BLaER1 treated with 17β-estradiol and CSF1 and Interleukin-3, amounts not matched to agents 10 nM and 100 nM (cell line): ENCODE data around the gene MGAT4C.

Experiments used
- H3K27ac ChIP-seq, 11 experiments: shearing (Covaris generic); formaldehyde crosslinking; 2 replicates each; pipeline ENCODE4 v1.8.1; 2022
- H3K27me3 ChIP-seq, 11 experiments: shearing (Covaris generic); formaldehyde crosslinking; 2 replicates each; pipeline ENCODE4 v1.8.1; 2022
- H3K36me3 ChIP-seq, 11 experiments: shearing (Covaris generic); formaldehyde crosslinking; 2 replicates each; pipeline ENCODE4 v1.8.1; 2022
- H3K4me1 ChIP-seq, 10 experiments: shearing (Covaris generic); formaldehyde crosslinking; 2 replicates each; pipeline ENCODE4 v1.8.1; 2022
- H3K4me2 ChIP-seq, 11 experiments: shearing (Covaris generic); formaldehyde crosslinking; 2 replicates each; pipeline ENCODE4 v1.8.1; 2022
- H3K4me3 ChIP-seq, 10 experiments: shearing (Covaris generic); formaldehyde crosslinking; 2 replicates each; pipeline ENCODE4 v1.8.1; 2022
- H3K9ac ChIP-seq, 11 experiments: shearing (Covaris generic); formaldehyde crosslinking; 2 replicates each; pipeline ENCODE4 v1.8.1; 2022
- H3K9me3 ChIP-seq, 11 experiments: shearing (Covaris generic); formaldehyde crosslinking; replicated peaks in 1 of 11; 2 replicates each; pipeline ENCODE4 v1.8.1; 2022
- H4K20me1 ChIP-seq, 11 experiments: shearing (Covaris generic); formaldehyde crosslinking; 2 replicates each; pipeline ENCODE4 v1.8.1; 2022
- Cebpa-rat ChIP-seq, 11 experiments: shearing (Covaris generic); IDR thresholded peaks; 2 replicates each; pipeline ENCODE4 v1.8.1; 2022

The MGAT4C gene

DNA sequence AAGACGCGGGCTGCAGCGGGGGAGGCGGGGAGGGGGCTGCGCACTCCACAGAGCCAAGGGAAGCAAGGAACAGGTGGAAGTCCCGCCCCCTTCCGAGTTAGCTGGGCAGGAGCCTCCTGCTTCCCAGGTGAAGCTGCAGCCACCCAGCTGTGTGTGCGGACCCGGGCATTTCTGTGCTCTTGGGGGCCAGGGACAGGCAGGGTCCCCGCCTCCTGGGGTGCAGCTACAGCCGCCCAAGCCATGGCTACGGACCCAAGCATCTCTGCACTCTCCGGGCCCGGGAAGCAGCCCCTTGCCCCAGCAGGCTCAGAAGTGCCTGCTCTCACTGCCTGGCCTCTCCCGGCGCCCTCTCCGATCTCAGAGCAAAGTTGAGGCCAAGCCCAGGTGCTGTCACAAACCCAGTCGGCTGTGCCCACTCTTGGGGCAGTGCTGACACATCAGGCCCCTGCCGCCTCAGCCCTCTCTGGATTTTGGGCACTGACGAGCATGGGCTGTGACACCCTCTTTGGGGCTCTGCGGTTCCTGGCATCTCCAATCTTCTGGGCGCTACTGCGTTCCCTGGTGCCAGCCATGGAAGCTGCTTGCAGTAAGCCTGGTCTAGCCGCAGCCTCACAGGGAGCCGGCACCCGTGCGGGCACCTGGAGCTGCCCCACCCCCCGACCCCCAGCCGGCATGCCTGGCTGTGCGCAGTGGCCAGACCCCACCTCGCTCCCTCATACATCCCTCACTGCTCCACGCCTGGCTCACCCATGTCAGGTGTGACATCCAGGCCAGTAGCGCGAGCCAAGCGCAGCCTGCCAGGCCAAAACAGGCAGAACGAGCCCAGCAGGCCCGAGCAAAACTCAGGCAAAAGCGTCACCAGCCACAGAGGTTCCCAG is 8.5 kb upstream of the MGAT4C start:
- no peak overlapping the region for H3K4me2 ChIP-seq
- no peak overlapping the region for H3K9ac ChIP-seq
- H3K36me3 ChIP-seq, result no peaks in the 10 kb centered on the region
- H3K9me3 ChIP-seq, result peaks cover 0 to 9% (median 4%) of the 10 kb centered on the region in 11 experiments; a peak in 6 of 22 replicates
- H3K4me1 ChIP-seq, result peaks cover 0 to 10% (median 0%) of the 10 kb centered on the region in 10 experiments; a peak in 3 of 20 replicates
- no peak for TF ChIP-seq Cebpa-rat (IDR thresholded peaks at IDR 0.05)
- no peaks in the 10 kb centered on the region for H4K20me1 ChIP-seq
- no peak overlapping the region for H3K27ac ChIP-seq
- H3K27me3 ChIP-seq, result no peaks in the 10 kb centered on the region
- no peak overlapping the region for H3K4me3 ChIP-seq

- Histone ChIP-seq H3K9me3 (peaks cover 0 to 9% (median 4%) of the 10 kb centered on the region in 11 experiments; a peak in 6 of 22 replicates), H3K4me3 (no peak overlapping the region), H3K9ac (no peak overlapping the region), H3K4me1 (peaks cover 0 to 10% (median 0%) of the 10 kb centered on the region in 10 experiments; a peak in 3 of 20 replicates), H4K20me1 (no peaks in the 10 kb centered on the region), H3K27me3 (no peaks in the 10 kb centered on the region), H3K27ac (no peak overlapping the region), H3K4me2 (no peak overlapping the region), H3K36me3 (no peaks in the 10 kb centered on the region)
- TF ChIP-seq Cebpa-rat (IDR thresholded peaks at IDR 0.05), result no peak
Measured at GRCh38 chr12:86261578-86261977, 5.4 kb upstream of the MGAT4C start.

GRCh38 chr12:86261142-86261541 is 5.0 kb upstream of the MGAT4C start:
- peaks cover 0 to 9% (median 4%) of the 10 kb centered on the region in 11 experiments; a peak in 6 of 22 replicates for H3K9me3 ChIP-seq

DNA sequence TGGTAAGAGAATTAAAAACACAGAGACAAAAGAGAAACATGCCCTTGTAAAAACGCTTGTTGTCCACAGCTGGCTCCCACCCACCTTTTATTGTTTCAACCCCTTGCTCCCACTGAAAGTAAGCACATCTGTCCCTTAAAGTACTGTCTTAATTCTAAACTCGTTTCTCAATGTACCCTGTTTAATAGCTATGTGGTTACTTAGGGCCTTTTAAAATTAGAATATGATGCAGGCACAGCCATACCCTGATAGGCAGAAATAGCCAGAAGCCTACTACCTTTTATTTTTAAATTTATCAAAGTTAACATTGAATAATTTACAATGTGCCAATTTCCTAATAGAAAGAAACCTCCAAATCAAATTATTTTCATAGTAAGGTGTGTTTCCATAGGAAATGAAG is 4.0 kb upstream of the MGAT4C start:
- Histone ChIP-seq H3K36me3 (no peaks in the 10 kb centered on the region), H3K27me3 (no peaks in the 10 kb centered on the region), H3K4me3 (no peak overlapping the region), H3K9me3 (peaks cover 0 to 9% (median 4%) of the 10 kb centered on the region in 11 experiments; a peak in 6 of 22 replicates), H3K4me1 (peaks cover 0 to 10% (median 0%) of the 10 kb centered on the region in 10 experiments; a peak in 3 of 20 replicates), H4K20me1 (no peaks in the 10 kb centered on the region), H3K4me2 (no peak overlapping the region), H3K27ac (no peak overlapping the region), H3K9ac (no peak overlapping the region)
- TF ChIP-seq Cebpa-rat (IDR thresholded peaks at IDR 0.05), result no peak

More at GRCh38 chr12:86261142-86261541, 5.0 kb upstream of the MGAT4C start:
- TF ChIP-seq Cebpa-rat (IDR thresholded peaks at IDR 0.05), result no peak
- H3K4me1 ChIP-seq, result peaks cover 0 to 10% (median 0%) of the 10 kb centered on the region in 10 experiments; a peak in 3 of 20 replicates
- no peak overlapping the region for H3K9ac ChIP-seq
- H3K4me2 ChIP-seq, result no peak overlapping the region
- no peak overlapping the region for H3K27ac ChIP-seq
- H3K4me3 ChIP-seq, result no peak overlapping the region
- no peaks in the 10 kb centered on the region for H3K27me3 ChIP-seq
- H3K36me3 ChIP-seq, result no peaks in the 10 kb centered on the region
- H4K20me1 ChIP-seq, result no peaks in the 10 kb centered on the region

- peaks cover 0 to 10% (median 0%) of the 10 kb centered on the region in 10 experiments; a peak in 3 of 20 replicates for H3K4me1 ChIP-seq
- no peaks in the 10 kb centered on the region for H3K36me3 ChIP-seq
Measured at GRCh38 chr12:86257134-86257533, 943 bp upstream of the MGAT4C start.

DNA sequence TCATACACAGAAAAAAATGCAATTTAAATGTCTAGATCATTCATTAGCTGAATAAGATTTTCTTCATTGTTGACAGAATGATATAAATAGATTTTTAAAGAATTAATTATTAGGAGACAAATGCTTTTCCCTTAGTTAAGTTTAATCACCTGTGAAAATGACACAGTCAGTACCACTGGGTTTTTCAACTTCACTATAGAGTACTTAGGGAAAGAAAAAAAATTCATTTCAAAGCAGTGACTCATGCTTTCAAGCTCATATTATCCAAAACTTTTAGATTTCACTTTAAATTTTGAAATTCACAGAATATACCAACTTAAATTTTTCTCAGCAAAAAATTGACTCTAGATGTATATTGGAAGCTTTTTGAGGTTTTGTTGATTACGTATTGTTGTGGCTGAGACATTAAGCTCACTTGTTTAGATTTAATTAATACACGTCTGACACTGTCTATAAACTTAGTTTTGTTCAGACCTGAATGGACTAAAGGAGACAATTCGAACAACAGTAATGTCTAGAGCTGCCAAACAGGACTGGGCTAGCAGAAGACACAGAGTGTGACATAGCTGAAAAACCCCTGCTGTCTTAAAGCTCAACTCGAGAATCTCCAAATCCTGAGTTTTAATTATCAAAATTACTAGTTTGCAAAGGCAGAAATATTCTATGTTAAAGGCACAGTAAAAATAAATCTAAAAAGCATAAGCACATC is 1.6 kb downstream of the MGAT4C start:
- TF ChIP-seq Cebpa-rat (IDR thresholded peaks at IDR 0.05), result no peak
- Histone ChIP-seq H4K20me1 (no peaks in the 10 kb centered on the region), H3K4me3 (no peak overlapping the region)

More at GRCh38 chr12:86257134-86257533, 943 bp upstream of the MGAT4C start:
- Histone ChIP-seq H3K4me2 (no peak overlapping the region), H3K9me3 (no peaks in the 10 kb centered on the region), H3K27ac (no peak overlapping the region), H3K4me3 (no peak overlapping the region), H4K20me1 (no peaks in the 10 kb centered on the region), H3K9ac (no peak overlapping the region), H3K27me3 (no peaks in the 10 kb centered on the region)
- TF ChIP-seq Cebpa-rat (IDR thresholded peaks at IDR 0.05), result no peak

DNA sequence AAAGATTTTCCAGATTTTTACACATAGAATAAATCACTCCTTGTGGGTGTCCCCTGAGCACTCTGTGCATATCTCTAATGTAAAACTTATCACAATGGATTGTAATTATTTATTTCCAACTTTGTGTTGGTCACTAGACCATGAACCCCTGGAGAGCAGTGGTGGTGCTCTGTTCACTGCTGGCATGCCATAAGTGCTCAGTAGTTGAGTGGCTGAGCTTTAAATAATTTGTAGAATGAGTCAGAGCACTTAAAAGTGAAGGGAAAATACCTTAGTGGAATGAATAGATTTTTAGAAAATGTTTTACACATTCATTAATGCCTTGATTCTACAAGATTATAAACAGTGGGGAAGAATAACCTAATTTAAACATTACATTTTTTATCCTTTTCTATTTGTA is 6.3 kb downstream of the MGAT4C start:
- no peak overlapping the region for H3K4me3 ChIP-seq

More for the DNA sequence above, 1.6 kb downstream of the MGAT4C start:
- Histone ChIP-seq H3K9ac (no peak overlapping the region), H3K36me3 (no peaks in the 10 kb centered on the region), H3K27me3 (no peaks in the 10 kb centered on the region), H3K4me2 (no peak overlapping the region), H3K9me3 (no peaks in the 10 kb centered on the region), H3K4me1 (peaks cover 0 to 8% (median 4%) of the 10 kb centered on the region in 10 experiments; a peak in 7 of 20 replicates), H3K27ac (no peak overlapping the region)

DNA sequence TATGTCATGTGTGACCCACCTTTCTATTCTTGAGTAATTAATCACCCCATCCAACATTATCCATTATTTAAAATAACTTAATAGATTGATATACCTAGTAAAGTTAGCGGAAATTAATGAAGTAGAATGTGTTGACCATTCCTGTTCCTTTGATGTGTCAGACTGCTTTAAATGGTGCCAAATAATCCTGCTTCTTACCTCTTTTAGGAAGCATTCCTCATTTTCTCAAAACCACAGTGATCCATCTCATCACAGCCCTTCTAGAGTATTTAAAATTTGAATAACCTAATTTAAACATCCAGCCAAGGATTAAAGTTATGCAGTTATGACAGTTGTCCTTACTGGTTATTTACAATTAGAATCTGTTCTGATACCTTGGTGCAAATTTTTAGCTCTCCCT is 6.9 kb downstream of the MGAT4C start:
- no peak for TF ChIP-seq Cebpa-rat (IDR thresholded peaks at IDR 0.05)
- Histone ChIP-seq H3K4me2 (peak overlapping the region in 2 of 11 experiments; percentile 19 to 45; a peak in 2 of 22 replicates), H3K36me3 (no peaks in the 10 kb centered on the region), H3K4me1 (peaks cover 0 to 19% (median 11%) of the 10 kb centered on the region in 10 experiments; a peak in 12 of 20 replicates), H3K9me3 (no peaks in the 10 kb centered on the region), H3K4me3 (no peak overlapping the region), H4K20me1 (no peaks in the 10 kb centered on the region), H3K9ac (no peak overlapping the region), H3K27me3 (no peaks in the 10 kb centered on the region), H3K27ac (no peak overlapping the region)

More for the DNA sequence above, 6.3 kb downstream of the MGAT4C start:
- H3K9ac ChIP-seq, result no peak overlapping the region
- no peaks in the 10 kb centered on the region for H3K27me3 ChIP-seq
- peak overlapping the region in 3 of 11 experiments; percentile 19 to 45 (median 33); a peak in 4 of 22 replicates for H3K4me2 ChIP-seq
- no peaks in the 10 kb centered on the region for H3K9me3 ChIP-seq
- H3K4me1 ChIP-seq, result peaks cover 0 to 19% (median 11%) of the 10 kb centered on the region in 10 experiments; a peak in 12 of 20 replicates
- TF ChIP-seq Cebpa-rat (IDR thresholded peaks at IDR 0.05), result no peak
- H4K20me1 ChIP-seq, result no peaks in the 10 kb centered on the region
- H3K27ac ChIP-seq, result no peak overlapping the region
- H3K36me3 ChIP-seq, result no peaks in the 10 kb centered on the region

GRCh38 chr12:86247871-86248270 is 8.3 kb downstream of the MGAT4C start:
- no peaks in the 10 kb centered on the region for H3K36me3 ChIP-seq
- no peaks in the 10 kb centered on the region for H3K27me3 ChIP-seq
- peak overlapping the region in 8 of 11 experiments; percentile 12 to 47 (median 40); a peak in 14 of 22 replicates for H3K4me2 ChIP-seq
- H3K9me3 ChIP-seq, result no peaks in the 10 kb centered on the region
- H3K4me3 ChIP-seq, result no peak overlapping the region
- no peaks in the 10 kb centered on the region for H4K20me1 ChIP-seq
- no peak overlapping the region for H3K27ac ChIP-seq
- H3K9ac ChIP-seq, result no peak overlapping the region
- TF ChIP-seq Cebpa-rat (IDR thresholded peaks at IDR 0.05), result no peak
- H3K4me1 ChIP-seq, result peaks cover 0 to 19% (median 11%) of the 10 kb centered on the region in 10 experiments; a peak in 12 of 20 replicates
